Mammary epithelial cell (primary cell): ENCODE results near the gene PROKR2.

ENCODE experiments used
- EZH2 ChIP-seq: IDR thresholded peaks from 2 replicates; pipeline ENCODE4 v1.6.1; 2012; ENCODE audit warnings: low read length, inconsistent platforms, borderline replicate concordance
- TF ChIP-seq, protein P1 (sequence below), 2 donors: IDR thresholded peaks in 1 of 2; conservative IDR thresholded peaks in 1 of 2; 2 replicates each; pipeline ENCODE4 v1.5.1; 2011 to 2012; ENCODE audit warnings: inconsistent platforms in 2 of 2, low read length in 2 of 2, mild to moderate bottlenecking in 2 of 2, control low read depth in 1 of 2, low read depth in 1 of 2; ENCODE audit not compliant: insufficient read depth in 1 of 2; ENCODE audit errors: extremely low read depth in 1 of 2

GRCh38 chr20:5331340-5331739 lies 14.6 kb upstream of the PROKR2 start:
- TF ChIP-seq, protein P1, sequence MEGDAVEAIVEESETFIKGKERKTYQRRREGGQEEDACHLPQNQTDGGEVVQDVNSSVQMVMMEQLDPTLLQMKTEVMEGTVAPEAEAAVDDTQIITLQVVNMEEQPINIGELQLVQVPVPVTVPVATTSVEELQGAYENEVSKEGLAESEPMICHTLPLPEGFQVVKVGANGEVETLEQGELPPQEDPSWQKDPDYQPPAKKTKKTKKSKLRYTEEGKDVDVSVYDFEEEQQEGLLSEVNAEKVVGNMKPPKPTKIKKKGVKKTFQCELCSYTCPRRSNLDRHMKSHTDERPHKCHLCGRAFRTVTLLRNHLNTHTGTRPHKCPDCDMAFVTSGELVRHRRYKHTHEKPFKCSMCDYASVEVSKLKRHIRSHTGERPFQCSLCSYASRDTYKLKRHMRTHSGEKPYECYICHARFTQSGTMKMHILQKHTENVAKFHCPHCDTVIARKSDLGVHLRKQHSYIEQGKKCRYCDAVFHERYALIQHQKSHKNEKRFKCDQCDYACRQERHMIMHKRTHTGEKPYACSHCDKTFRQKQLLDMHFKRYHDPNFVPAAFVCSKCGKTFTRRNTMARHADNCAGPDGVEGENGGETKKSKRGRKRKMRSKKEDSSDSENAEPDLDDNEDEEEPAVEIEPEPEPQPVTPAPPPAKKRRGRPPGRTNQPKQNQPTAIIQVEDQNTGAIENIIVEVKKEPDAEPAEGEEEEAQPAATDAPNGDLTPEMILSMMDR (conservative IDR thresholded peaks at IDR 0.05 in 1 of 2, IDR thresholded peaks at IDR 0.05 in 1 of 2; ENCODE audit: extremely low read depth in 1 of 2, insufficient read depth in 1 of 2, low read depth in 1 of 2, low read length in 2 of 2), result no peak
- no peak for TF ChIP-seq EZH2
